ENCODE data around the gene TFAM. TPM values are rescaled to one million over a fixed set of nuclear protein-coding genes. Genes with fewer than 3 reads are reported as not detected.

Gene TFAM
- total RNA-seq, 1 donor from 2014 or later: 85.0 TPM

DNA sequence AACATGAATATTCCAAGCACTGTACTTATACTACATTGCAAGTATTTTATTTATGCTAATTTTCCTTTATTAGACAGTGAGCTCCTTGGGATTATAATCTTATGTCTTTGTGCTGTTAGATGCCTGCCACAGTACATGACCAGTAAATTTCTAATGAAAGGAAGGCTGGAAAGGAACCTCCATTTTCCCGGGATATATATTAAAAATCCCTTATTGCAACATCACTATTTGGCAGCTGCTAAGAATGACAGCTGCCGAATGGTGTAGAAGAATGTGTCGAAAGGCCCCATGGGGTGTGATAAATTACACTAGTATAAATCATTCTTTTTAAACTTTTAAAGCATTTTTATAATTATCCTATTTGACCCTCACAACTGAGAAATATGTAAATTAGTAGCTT is 59.1 kb downstream of the TFAM start:
- H3K27me3 Mint-ChIP-seq (ENCODE audit: low read depth): no peaks in the 10 kb centered on the region
- no peaks in the 10 kb centered on the region for H3K36me3 Mint-ChIP-seq (ENCODE audit: low read depth)
- no peaks in the 10 kb centered on the region for H3K4me1 Mint-ChIP-seq (ENCODE audit: low read depth)
- H3K9me3 Mint-ChIP-seq: no peaks in the 10 kb centered on the region
- no peak overlapping the region for H3K27ac Mint-ChIP-seq
- no peak overlapping the region for H3K4me3 Mint-ChIP-seq (ENCODE audit: low read depth)
- intact Hi-C loops (cut with micrococcal nuclease): no loop called here
- no peak for DNase-seq (ENCODE audit: low spot score)

DNA sequence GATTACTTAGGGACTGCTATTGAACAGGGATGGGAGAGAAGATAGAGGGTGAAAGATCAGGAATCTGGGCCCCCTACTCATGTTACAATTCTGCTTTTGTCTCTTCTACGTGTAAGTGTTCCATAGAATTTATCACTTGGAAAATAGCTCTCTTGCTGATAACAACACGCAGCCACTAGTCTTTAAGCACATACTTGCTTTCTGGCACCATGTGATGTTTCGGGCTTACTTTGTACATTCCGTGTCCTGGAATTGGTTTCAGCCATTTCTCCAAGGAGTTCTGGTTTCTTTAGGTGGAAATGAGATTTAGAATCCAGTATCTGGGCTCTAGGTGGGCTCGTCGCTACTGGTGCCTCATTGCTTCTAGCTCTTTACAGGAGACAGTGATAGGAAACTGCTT is 59.7 kb downstream of the TFAM start:
- H3K27ac Mint-ChIP-seq: no peak overlapping the region
- H3K4me3 Mint-ChIP-seq (ENCODE audit: low read depth): no peak overlapping the region
- no peak for DNase-seq (ENCODE audit: low spot score)
- intact Hi-C loops (cut with micrococcal nuclease): no loop called here
- H3K36me3 Mint-ChIP-seq (ENCODE audit: low read depth): no peaks in the 10 kb centered on the region
- H3K4me1 Mint-ChIP-seq (ENCODE audit: low read depth): no peaks in the 10 kb centered on the region
- no peaks in the 10 kb centered on the region for H3K27me3 Mint-ChIP-seq (ENCODE audit: low read depth)
- H3K9me3 Mint-ChIP-seq: no peaks in the 10 kb centered on the region

DNA sequence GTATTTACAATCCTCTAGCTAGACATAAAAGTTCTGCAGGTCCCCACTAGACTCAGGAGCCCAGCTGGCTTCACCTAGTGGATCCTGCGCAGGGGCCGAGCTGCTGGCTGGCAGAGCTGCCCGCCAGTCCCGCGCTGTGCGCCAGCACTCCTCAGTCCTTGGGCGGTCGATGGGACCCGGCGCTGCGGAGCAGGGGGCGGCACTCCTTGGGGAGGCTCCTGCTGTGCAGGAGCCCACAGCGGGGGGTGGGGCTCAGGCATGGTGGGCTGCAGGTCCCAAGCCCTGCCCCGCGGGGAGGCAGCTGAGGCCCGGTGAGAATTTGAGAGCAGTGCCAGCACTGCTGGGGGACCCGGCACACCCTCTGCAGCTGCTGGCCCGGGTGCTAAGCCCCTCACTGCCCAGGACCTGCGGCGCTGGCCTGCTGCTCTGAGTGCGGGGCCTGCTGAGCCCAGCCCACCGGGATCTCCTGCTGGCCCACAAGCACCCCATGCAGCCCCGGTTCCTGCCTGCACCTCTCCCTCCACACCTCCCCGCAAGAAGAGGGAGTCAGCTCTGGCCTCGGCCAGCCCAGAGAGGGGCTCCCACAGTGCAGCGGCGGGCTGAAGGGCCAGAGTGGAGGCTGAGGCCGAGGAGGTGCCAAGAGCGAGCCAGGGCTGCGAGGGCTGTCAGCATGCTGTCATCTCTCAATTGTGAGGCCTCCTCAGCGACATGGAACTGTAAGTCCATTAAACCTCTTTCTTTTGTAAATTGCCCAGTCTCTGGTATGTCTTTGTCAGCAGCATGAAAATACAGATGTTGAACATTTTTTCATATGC is 63.1 kb downstream of the TFAM start:
- Mint-ChIP-seq H3K4me3 (ENCODE audit: low read depth) (no peak overlapping the region), H3K27me3 (ENCODE audit: low read depth) (peaks cover 2% of the 10 kb centered on the region), H3K36me3 (ENCODE audit: low read depth) (no peaks in the 10 kb centered on the region), H3K9me3 (no peaks in the 10 kb centered on the region), H3K4me1 (ENCODE audit: low read depth) (no peaks in the 10 kb centered on the region), H3K27ac (no peak overlapping the region)
- no peak for DNase-seq (ENCODE audit: low spot score)
- intact Hi-C loops (cut with micrococcal nuclease): no loop called here

Other genes with a start within 250 kb of the TFAM start
- 7.5 and 7.7 TPM in 2 replicates for gene IPMK, start 117.5 kb upstream of the TFAM start, total RNA-seq
- 39.7 and 43.2 TPM in 2 replicates for gene CISD1, start 116.2 kb upstream of the TFAM start, total RNA-seq
- 14.8 and 14.9 TPM in 2 replicates for gene UBE2D1, start 50.4 kb upstream of the TFAM start, total RNA-seq
- 0.11 and 0.21 TPM in 2 replicates for gene BICC1, start 127.5 kb downstream of the TFAM start, total RNA-seq